H1 (cell line): ENCODE results near the gene MYOM3. TPM values are rescaled to one million over a fixed set of nuclear protein-coding genes. Genes with fewer than 3 reads are reported as not detected.

Experiments used
- CTCF ChIA-PET: fragments of 300-600 bp; sonication (Branson Sonifier 250); formaldehyde crosslinking; loops from one replicate; lab custom pipeline; 2021; ENCODE audit not compliant: partially characterized antibody; lab: Charles Lee
- POLR2A ChIA-PET: fragments of 300-600 bp; sonication (Branson Sonifier 250); formaldehyde crosslinking; loops from one replicate; lab custom pipeline; 2021; ENCODE audit warnings: inconsistent platforms; ENCODE audit not compliant: partially characterized antibody; lab: Charles Lee
- DNase-seq, 2 experiments: peaks; one replicate each; pipeline versions ENCODE4 v3.0.0 to v3.0.0-alpha.2; 2010 to 2022; ENCODE audit warnings: low spot score in 2 of 2, low read depth in 1 of 2, mixed read lengths in 1 of 2
- FAIRE-seq: peaks from 2 replicates; lab custom pipeline; 2011; peaks lifted over from hg19 to GRCh38; lab: Jason Lieb, UNC
- H2AFZ ChIP-seq: 2 replicates; pipeline ENCODE4 v1.8.1; 2012; ENCODE audit warnings: low read length, inconsistent platforms
- H2AK5ac ChIP-seq: 2 replicates; pipeline ENCODE4 v1.6.1; 2013; ENCODE audit warnings: low read depth, low read length
- H2BK120ac ChIP-seq: replicated peaks from 2 replicates; pipeline ENCODE3; 2013; ENCODE audit warnings: low read depth, low read length, inconsistent platforms
- H2BK12ac ChIP-seq: 2 replicates; pipeline ENCODE4 v1.6.1; 2013; ENCODE audit warnings: low read depth, low read length
- H2BK15ac ChIP-seq: 2 replicates; pipeline ENCODE4 v1.6.1; 2013; ENCODE audit warnings: low read length
- H2BK20ac ChIP-seq: 2 replicates; pipeline ENCODE4 v1.6.1; 2013; ENCODE audit warnings: low read length
- H2BK5ac ChIP-seq: 2 replicates; pipeline ENCODE4 v1.6.1; 2013; ENCODE audit warnings: low read depth, low read length
- H3K14ac ChIP-seq: 2 replicates; pipeline ENCODE4 v1.6.1; 2013; ENCODE audit warnings: inconsistent platforms; ENCODE audit not compliant: insufficient read length
- H3K18ac ChIP-seq: 2 replicates; pipeline ENCODE4 v1.6.1; 2013; ENCODE audit warnings: low read length; ENCODE audit errors: extremely low read depth
- H3K23ac ChIP-seq: 2 replicates; pipeline ENCODE4 v1.6.1; 2013; ENCODE audit warnings: inconsistent platforms; ENCODE audit not compliant: insufficient read length
- H3K23me2 ChIP-seq: 2 replicates; pipeline ENCODE4 v1.6.1; 2013; ENCODE audit warnings: low read depth, low read length
- H3K27ac ChIP-seq: 2 replicates; pipeline ENCODE4 v1.6.1; 2011; ENCODE audit warnings: low read depth, low read length, inconsistent platforms
- H3K27me3 ChIP-seq, 4 experiments: replicated peaks in 1 of 4; 1 replicate in 1 of 4; 2 replicates in 3 of 4; pipeline versions ENCODE4 v1.6.1 to v1.8.1; 2011 to 2013; ENCODE audit warnings: low read length in 3 of 4, mild to moderate bottlenecking in 3 of 4, inconsistent platforms in 2 of 4, mixed read lengths in 2 of 4, moderate library complexity in 1 of 4; ENCODE audit not compliant: control insufficient read depth in 3 of 4, insufficient read depth in 3 of 4; ENCODE audit errors: extremely low read depth in 1 of 4
- H3K36me3 ChIP-seq, 4 experiments: 2 replicates each; pipeline versions ENCODE4 v1.6.1 to v1.8.1; 2011 to 2013; ENCODE audit warnings: mild to moderate bottlenecking in 4 of 4, low read length in 3 of 4, moderate library complexity in 2 of 4, control low read depth in 1 of 4, inconsistent platforms in 1 of 4; ENCODE audit not compliant: insufficient read depth in 4 of 4, control insufficient read depth in 2 of 4
- H3K4ac ChIP-seq: replicated peaks from 2 replicates; pipeline ENCODE3; 2013; ENCODE audit warnings: low read length, low read depth, mixed read lengths, inconsistent platforms; ENCODE audit not compliant: insufficient read length
- H3K4me1 ChIP-seq, 4 experiments: replicated peaks in 1 of 4; 1 replicate in 1 of 4; 2 replicates in 3 of 4; pipeline versions ENCODE4 v1.6.1 to v1.8.1; 2011 to 2013; ENCODE audit warnings: low read length in 3 of 4, inconsistent platforms in 2 of 4, mixed read lengths in 1 of 4; ENCODE audit not compliant: insufficient read depth in 4 of 4, control insufficient read depth in 3 of 4
- H3K4me2 ChIP-seq, 2 experiments: 2 replicates each; pipeline versions ENCODE4 v1.6.1 to v1.8.1; 2011 to 2013; ENCODE audit warnings: low read depth in 2 of 2, low read length in 2 of 2, control low read depth in 1 of 2, inconsistent platforms in 1 of 2, mild to moderate bottlenecking in 1 of 2; ENCODE audit not compliant: insufficient read depth in 1 of 2
- H3K4me3 ChIP-seq, 4 experiments: fragments of 200-600, 300-600 bp in 1 of 4; sonication (generic), shearing (Covaris generic), sonication (Bioruptor Twin) in 1 of 4; 2 replicates each; pipeline versions ENCODE4 v1.5.1 to v1.8.1; 2011 to 2016; ENCODE audit warnings: low read length in 4 of 4, low read depth in 3 of 4, control low read depth in 2 of 4, inconsistent platforms in 2 of 4, mild to moderate bottlenecking in 2 of 4, mixed read lengths in 1 of 4, moderate library complexity in 1 of 4; ENCODE audit not compliant: insufficient read depth in 2 of 4; ENCODE audit errors: extremely low read depth in 1 of 4
- H3K56ac ChIP-seq: replicated peaks from 2 replicates; pipeline ENCODE3; 2013; ENCODE audit warnings: low read depth, mild to moderate bottlenecking, mixed read lengths, low read length, inconsistent platforms; ENCODE audit not compliant: insufficient read length
- H3K79me1 ChIP-seq: 2 replicates; pipeline ENCODE4 v1.6.1; 2013; ENCODE audit warnings: low read depth, low read length, control low read depth
- H3K79me2 ChIP-seq, 2 experiments: 2 replicates each; pipeline versions ENCODE4 v1.6.1 to v1.8.1; 2012 to 2013; ENCODE audit warnings: low read length in 2 of 2, mild to moderate bottlenecking in 2 of 2, inconsistent platforms in 1 of 2; ENCODE audit not compliant: insufficient read depth in 2 of 2, control insufficient read depth in 1 of 2
- H3K9ac ChIP-seq, 4 experiments: replicated peaks in 1 of 4; 1 replicate in 1 of 4; 2 replicates in 3 of 4; pipeline versions ENCODE4 v1.6.1 to v1.8.1; 2011 to 2013; ENCODE audit warnings: low read depth in 3 of 4, low read length in 3 of 4, control low read depth in 2 of 4, mild to moderate bottlenecking in 2 of 4, moderate library complexity in 2 of 4, inconsistent platforms in 1 of 4; ENCODE audit errors: extremely low read depth in 1 of 4
- H3K9me3 ChIP-seq, 2 experiments: 2 replicates each; pipeline versions ENCODE4 v1.6.1 to v1.8.1; 2012 to 2013; ENCODE audit warnings: mild to moderate bottlenecking in 2 of 2, moderate library complexity in 2 of 2, control low read depth in 1 of 2, inconsistent platforms in 1 of 2, low read depth in 1 of 2, low read length in 1 of 2, mixed read lengths in 1 of 2; ENCODE audit not compliant: insufficient read depth in 2 of 2
- H4K20me1 ChIP-seq, 2 experiments: replicated peaks in 1 of 2; 2 replicates each; pipeline versions ENCODE3 to v1.8.1; 2011 to 2013; ENCODE audit warnings: inconsistent platforms in 2 of 2, low read length in 2 of 2, mild to moderate bottlenecking in 1 of 2; ENCODE audit not compliant: insufficient read depth in 2 of 2, control insufficient read depth in 1 of 2
- H4K5ac ChIP-seq: 2 replicates; pipeline ENCODE4 v1.6.1; 2013; ENCODE audit warnings: low read length, low read depth, mixed read lengths, inconsistent platforms; ENCODE audit not compliant: insufficient read length
- H4K8ac ChIP-seq: 2 replicates; pipeline ENCODE4 v1.8.0; 2013; ENCODE audit warnings: mild to moderate bottlenecking, moderate library complexity, low read length, inconsistent platforms; ENCODE audit not compliant: insufficient read depth; ENCODE audit errors: extremely low read depth
- H4K91ac ChIP-seq: replicated peaks from 2 replicates; pipeline ENCODE3; 2013; ENCODE audit warnings: low read length, mixed read lengths, inconsistent platforms; ENCODE audit not compliant: insufficient read length
- CHD1 ChIP-seq: IDR thresholded peaks from 2 replicates; pipeline ENCODE4 v1.6.1; 2012; ENCODE audit warnings: low read depth, low read length, improper control_type of control experiment
- FOSL1 ChIP-seq: IDR thresholded peaks from 2 replicates; pipeline ENCODE4 v1.6.1; 2011; ENCODE audit warnings: mild to moderate bottlenecking, low read depth, low read length, moderate library complexity; ENCODE audit not compliant: insufficient read depth
- GTF2F1 ChIP-seq: IDR thresholded peaks from 2 replicates; pipeline ENCODE4 v1.6.1; 2012; ENCODE audit warnings: low read depth, low read length, improper control_type of control experiment, borderline replicate concordance
- SP2 ChIP-seq: IDR thresholded peaks from 2 replicates; pipeline ENCODE4 v1.6.1; 2012; ENCODE audit warnings: mild to moderate bottlenecking, low read length, inconsistent platforms
- TEAD4 ChIP-seq: IDR thresholded peaks from 2 replicates; pipeline ENCODE4 v1.6.1; 2012; ENCODE audit warnings: low read depth, low read length, inconsistent platforms, mixed read lengths
- WGBS, 2 experiments: shearing (Covaris generic) in 1 of 2; methylation state at CpG; one replicate each; pipeline versions ENCODE4 v1.1.6 to v1.1.7; 2013 to 2015; ENCODE audit warnings: low lambda C conversion rate in 2 of 2, mixed read lengths in 2 of 2, inconsistent platforms in 1 of 2, low coverage in 1 of 2, missing lambda C conversion rate in 1 of 2; ENCODE audit not compliant: insufficient replicate concordance in 2 of 2, insufficient coverage in 1 of 2, insufficient read length in 1 of 2; ENCODE audit errors: extremely low coverage in 1 of 2, missing lambda C conversion rate in 1 of 2; 5-methylcytosine and 5-hydroxymethylcytosine counted together
- polyA plus RNA-seq, 7 experiments: library from polyadenylated mRNA; depleted of rRNA in 3 of 7; stranded (reverse) in 5 of 7; unstranded in 2 of 7; fragments of >200 nt in 5 of 7; fragments of 200-250 nt in 2 of 7; gene quantifications; 1 replicate in 5 of 7; 2 replicates in 1 of 7; 4 replicates in 1 of 7; pipeline versions ENCODE4 v1.2.1 to v1.2.3, GENCODE V29; 2011 to 2013; ENCODE audit warnings: missing spikeins in 2 of 7, mixed read lengths in 2 of 7
- total RNA-seq: library from RNA; stranded (reverse); fragmentation: NEBNext Ultra II Directional; extraction: Animal tissue kit (Norgen Biotek cat#: 25700); gene quantifications from 2 replicates; pipeline ENCODE4 v1.2.1, GENCODE V29; 2021

MYOM3 gene
- total and polyA plus RNA-seq, 2 of the 8 experiments (the other 6 are each of a cell fraction or from before 2014, with no cell fraction given): 0.08 to 0.09 TPM

DNA sequence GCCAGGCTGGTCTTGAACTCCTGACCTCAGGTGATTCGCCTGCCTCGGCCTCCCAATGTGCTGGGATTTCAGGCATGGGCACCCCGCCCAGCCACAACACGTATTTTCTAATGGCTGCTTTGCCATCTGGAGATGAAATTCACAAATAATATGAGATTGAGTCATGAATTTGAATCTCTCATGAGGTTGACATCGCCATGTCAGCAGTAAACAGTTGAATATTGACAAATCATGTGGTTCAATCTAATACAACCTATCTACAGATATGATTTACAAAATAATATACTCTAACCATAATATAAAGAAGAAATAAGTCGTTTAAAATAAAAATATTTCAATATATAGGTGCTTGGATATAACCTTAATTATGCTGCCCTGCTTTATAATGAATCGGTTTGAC lies 42.1 kb downstream of the MYOM3 start:
- H2BK12ac ChIP-seq: no peak overlapping the region
- POLR2A ChIA-PET: no interaction called here

More for the DNA sequence above, 42.1 kb downstream of the MYOM3 start:
- no peaks in the 10 kb centered on the region; a peak in 1 of 7 replicates for H3K27me3 ChIP-seq
- 81% methylated on average over 7 of the region's 7 CpGs; no CpG with 5 or more reads in 1 of the 2 experiments for WGBS, 2 experiments
- no peaks in the 10 kb centered on the region for H3K9me3 ChIP-seq
- peaks cover 0 to 3% (median under 1%) of the 10 kb centered on the region in 4 experiments; a peak in 4 of 7 replicates for H3K4me1 ChIP-seq
- no peak overlapping the region for H2AFZ ChIP-seq
- H3K79me1 ChIP-seq: no peaks in the 10 kb centered on the region
- H3K18ac ChIP-seq: no peak overlapping the region
- H3K79me2 ChIP-seq: no peaks in the 10 kb centered on the region
- DNase-seq (no peak), FAIRE-seq (no peak)
- no peak overlapping the region for H3K4me3 ChIP-seq
- no peak overlapping the region for H3K4ac ChIP-seq
- H2AK5ac ChIP-seq: no peak overlapping the region
- H3K36me3 ChIP-seq: no peaks in the 10 kb centered on the region
- no peak overlapping the region for H2BK5ac ChIP-seq
- TF ChIP-seq TEAD4: no peak
- TF ChIP-seq FOSL1: no peak
- no peak for TF ChIP-seq CHD1
- no peak for TF ChIP-seq GTF2F1
- TF ChIP-seq SP2: no peak
- H3K23me2 ChIP-seq: no peaks in the 10 kb centered on the region
- H3K56ac ChIP-seq: no peak overlapping the region
- no peak overlapping the region for H2BK20ac ChIP-seq
- H3K14ac ChIP-seq: no peak overlapping the region
- no peak overlapping the region for H3K4me2 ChIP-seq
- H3K9ac ChIP-seq: no peak overlapping the region
- H3K23ac ChIP-seq: no peak overlapping the region
- no peak overlapping the region for H4K8ac ChIP-seq
- no peak overlapping the region for H4K91ac ChIP-seq
- no peak overlapping the region for H2BK120ac ChIP-seq
- H3K27ac ChIP-seq: no peak overlapping the region
- H4K20me1 ChIP-seq: no peaks in the 10 kb centered on the region
- no peak overlapping the region for H4K5ac ChIP-seq
- H2BK15ac ChIP-seq: no peak overlapping the region
- CTCF ChIA-PET: interaction anchor here (1.2 to 3.5 kb wide), 10 partner anchors 8 to 239 kb away, joined by 5 to 32 read pairs (median 8); partner anchors contain the start of gene MYOM3
